Measurements from ENCODE around the gene TIMM21.

Gene TIMM21

DNA sequence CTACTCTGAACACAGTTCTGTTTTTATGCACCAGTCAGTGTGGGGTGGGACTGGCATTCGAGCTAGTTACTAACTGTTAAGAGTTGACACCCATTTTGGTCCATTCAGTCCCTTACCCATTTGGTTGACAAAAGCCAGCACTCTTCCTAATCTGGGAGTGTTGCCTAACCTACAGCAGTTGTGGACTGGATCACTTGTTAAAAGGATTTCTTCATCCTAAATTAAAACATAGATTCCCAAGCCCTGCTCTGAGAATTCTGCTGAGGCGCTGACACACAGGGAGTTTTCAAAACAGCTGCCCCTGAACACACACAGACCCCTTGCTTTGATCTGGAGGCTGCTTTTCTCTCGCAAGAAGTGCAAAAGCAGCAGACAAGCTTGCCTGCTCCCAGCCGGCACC lies 6.4 kb downstream of the TIMM21 start:
- DNase-seq = no peak
- H3K36me3 Mint-ChIP-seq = peaks cover 34 to 39% of the 10 kb centered on the region in 2 donors
- H3K9me3 Mint-ChIP-seq = no peaks in the 10 kb centered on the region
- H3K27me3 Mint-ChIP-seq = no peaks in the 10 kb centered on the region
- no peak overlapping the region for H3K4me3 Mint-ChIP-seq
- no peak overlapping the region for H3K27ac Mint-ChIP-seq
- peaks cover 23 to 28% of the 10 kb centered on the region in 2 donors for H3K4me1 Mint-ChIP-seq
- no peak for ATAC-seq (replicated peaks)

DNA sequence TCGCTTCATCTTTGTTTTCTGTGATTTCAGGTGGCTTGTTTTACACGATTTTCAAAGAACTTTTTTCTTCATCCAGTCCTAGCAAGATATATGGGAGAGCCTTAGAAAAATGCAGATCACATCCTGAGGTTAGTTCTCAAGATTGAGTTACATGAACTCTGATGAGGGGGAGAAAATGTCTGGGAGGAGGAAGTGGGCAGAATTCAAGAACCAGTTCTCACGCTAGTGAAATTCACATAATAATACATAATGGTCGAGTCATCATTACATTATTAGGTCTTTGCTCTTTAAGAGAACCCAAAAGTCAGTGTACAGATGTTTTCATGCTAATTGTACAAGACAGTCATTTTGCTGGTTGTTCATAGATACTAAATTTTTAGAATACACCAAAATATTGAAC lies 7.0 kb downstream of the TIMM21 start:
- Mint-ChIP-seq H3K36me3 (peaks cover 34 to 39% of the 10 kb centered on the region in 2 donors), H3K4me3 (no peak overlapping the region), H3K9me3 (no peaks in the 10 kb centered on the region), H3K27ac (no peak overlapping the region), H3K4me1 (peaks cover 19 to 24% of the 10 kb centered on the region in 2 donors), H3K27me3 (no peaks in the 10 kb centered on the region)
- ATAC-seq (replicated peaks) (no peak), DNase-seq (no peak)

DNA sequence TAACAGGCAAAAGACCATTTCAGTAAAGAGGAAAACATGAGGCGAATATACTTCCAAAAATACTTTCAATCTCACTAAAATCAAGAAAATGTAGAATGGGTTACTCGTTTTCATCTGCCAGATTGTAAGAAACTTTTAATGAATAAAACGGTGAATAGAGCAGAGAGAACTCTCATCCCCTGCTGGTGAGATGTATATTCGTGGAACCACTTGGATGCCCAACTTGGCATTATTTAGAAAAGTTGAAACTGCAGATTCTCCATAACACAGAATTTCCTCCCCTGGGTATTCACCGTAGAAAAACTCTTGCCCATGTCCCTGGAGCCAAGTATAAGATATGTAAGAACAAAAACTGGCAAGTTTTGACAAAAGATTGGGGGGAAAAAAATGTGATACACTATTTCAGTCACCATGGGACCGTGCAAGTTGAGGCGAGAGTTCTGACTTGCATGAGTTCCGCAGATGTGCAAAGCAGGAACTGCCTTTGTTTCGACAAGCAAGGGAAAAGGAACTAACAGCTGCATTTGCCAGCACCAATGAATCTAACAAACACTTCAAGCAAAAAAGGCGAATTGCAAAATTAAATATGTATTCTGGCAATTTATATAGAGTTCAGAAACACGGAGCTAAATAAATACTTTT lies 14.8 kb downstream of the TIMM21 start:
- H3K4me3 Mint-ChIP-seq = no peak overlapping the region
- peaks cover 37 to 40% of the 10 kb centered on the region in 2 donors for H3K36me3 Mint-ChIP-seq
- no peak overlapping the region for H3K27ac Mint-ChIP-seq
- peaks cover 16 to 26% of the 10 kb centered on the region in 2 donors for H3K4me1 Mint-ChIP-seq
- H3K9me3 Mint-ChIP-seq = no peaks in the 10 kb centered on the region
- peaks cover 0 to 4% of the 10 kb centered on the region in 2 donors for H3K27me3 Mint-ChIP-seq
- DNase-seq = no peak
- peak; percentile 75 to 84 for ATAC-seq (replicated peaks)

DNA sequence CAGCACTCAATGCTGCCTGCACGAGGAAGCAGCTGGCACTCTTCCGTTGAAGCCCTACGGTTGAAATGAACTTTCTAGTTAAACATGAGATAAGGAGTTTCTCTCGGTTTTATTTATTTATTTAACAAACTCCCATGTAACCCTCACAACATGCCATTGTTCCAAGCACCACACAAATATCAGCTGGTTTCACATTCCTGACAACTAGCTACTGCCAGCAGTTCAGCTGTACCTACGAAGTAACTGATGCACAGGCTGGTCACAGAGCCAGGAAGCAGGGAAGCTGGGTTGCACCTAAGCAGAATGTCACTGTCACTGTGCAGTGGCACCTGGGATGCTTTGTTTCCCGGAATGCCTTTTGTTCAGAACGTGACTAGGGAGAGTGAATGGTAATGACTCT lies 18.1 kb downstream of the TIMM21 start:
- ATAC-seq (replicated peaks) (no peak), DNase-seq (no peak)
- Mint-ChIP-seq H3K4me3 (no peak overlapping the region), H3K36me3 (peaks cover 17 to 23% of the 10 kb centered on the region in 2 donors), H3K27me3 (peaks cover 0 to 6% of the 10 kb centered on the region in 2 donors), H3K27ac (no peak overlapping the region), H3K9me3 (no peaks in the 10 kb centered on the region), H3K4me1 (peaks cover 13 to 22% of the 10 kb centered on the region in 2 donors)

DNA sequence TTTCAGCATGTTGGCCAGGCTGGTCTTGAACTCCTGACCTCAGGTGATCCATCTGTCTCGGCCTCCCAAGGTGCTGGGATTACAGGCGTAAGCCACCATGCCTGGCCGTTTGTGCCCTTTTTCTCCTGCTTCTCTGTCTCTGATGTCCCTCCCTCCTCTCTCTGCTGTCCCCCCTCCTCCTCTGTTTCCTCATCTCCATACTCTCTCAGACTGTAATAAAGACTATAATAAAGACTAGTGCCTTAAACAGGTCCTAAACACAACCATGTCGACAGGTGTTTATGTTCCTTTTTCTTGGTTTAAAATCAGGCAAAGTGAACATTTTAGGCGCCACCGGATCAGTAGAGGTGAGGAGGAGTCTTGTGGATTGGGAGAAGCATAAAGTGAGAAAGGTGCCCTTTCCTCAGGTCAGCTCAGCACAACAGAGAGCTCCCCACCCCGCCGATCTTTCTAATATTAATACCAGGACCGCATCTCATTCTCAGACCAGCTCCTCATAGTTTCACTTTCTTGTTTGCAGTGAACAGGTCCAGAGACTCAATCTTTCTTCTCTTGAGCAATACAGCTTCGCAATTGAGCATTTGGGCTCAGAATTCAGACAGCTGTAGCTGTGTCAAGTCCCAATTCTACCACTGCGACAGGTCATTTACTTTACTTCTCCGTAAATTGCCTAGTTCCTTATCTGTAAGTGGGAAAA lies 23.7 kb downstream of the TIMM21 start:
- no peaks in the 10 kb centered on the region for H3K9me3 Mint-ChIP-seq
- DNase-seq (no peak), ATAC-seq (replicated peaks) (peak in 1 of 2 donors; percentile 29)
- peak overlapping the region; percentile 49 for H3K27ac Mint-ChIP-seq
- peaks cover 32 to 43% of the 10 kb centered on the region in 2 donors for H3K27me3 Mint-ChIP-seq
- no peaks in the 10 kb centered on the region for H3K36me3 Mint-ChIP-seq
- peak overlapping the region in 1 of 2 donors; percentile 52 for H3K4me3 Mint-ChIP-seq
- peaks cover 4 to 5% of the 10 kb centered on the region in 2 donors for H3K4me1 Mint-ChIP-seq

DNA sequence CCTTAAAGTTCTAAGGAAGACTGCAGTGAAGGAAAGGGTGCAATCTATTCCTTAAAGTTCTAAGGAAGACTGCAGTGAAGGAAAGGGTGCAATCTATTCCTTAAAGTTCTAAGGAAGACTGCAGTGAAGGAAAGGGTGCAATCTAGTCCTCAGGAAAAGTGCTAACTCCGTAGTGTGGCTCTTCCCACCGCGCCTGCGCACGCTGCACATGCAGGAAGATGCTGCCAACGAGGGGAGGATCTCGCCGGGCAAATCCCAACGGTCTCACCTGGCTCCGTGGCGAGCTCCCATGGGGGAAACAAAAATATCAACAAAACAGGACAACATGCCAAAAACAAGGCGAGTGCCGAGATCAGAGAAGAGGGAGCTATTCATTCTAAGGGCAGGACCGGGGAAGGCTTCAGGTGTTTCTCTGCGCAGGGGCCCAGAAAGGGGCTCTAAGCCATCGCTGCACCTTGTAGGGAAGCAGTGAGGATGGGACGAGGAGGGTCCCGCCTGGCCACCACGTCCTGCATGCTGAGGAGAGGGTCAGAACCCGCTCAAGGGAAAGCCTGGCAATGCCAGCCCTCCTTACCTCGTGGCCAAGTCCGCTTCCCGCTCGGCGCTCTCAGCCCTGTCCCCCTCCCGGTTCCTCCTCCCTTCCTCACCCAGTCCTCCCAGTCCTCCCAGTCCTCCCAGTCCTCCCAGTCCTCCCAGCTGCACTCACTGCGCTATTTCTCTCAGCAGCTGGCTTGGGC lies 24.5 kb downstream of the TIMM21 start:
- H3K27ac Mint-ChIP-seq = no peak overlapping the region
- no peaks in the 10 kb centered on the region for H3K36me3 Mint-ChIP-seq
- peaks cover 32 to 39% of the 10 kb centered on the region in 2 donors for H3K27me3 Mint-ChIP-seq
- peaks cover 4 to 5% of the 10 kb centered on the region in 2 donors for H3K4me1 Mint-ChIP-seq
- ATAC-seq (replicated peaks) (no peak), DNase-seq (no peak)
- no peak overlapping the region for H3K4me3 Mint-ChIP-seq
- H3K9me3 Mint-ChIP-seq = no peaks in the 10 kb centered on the region

DNA sequence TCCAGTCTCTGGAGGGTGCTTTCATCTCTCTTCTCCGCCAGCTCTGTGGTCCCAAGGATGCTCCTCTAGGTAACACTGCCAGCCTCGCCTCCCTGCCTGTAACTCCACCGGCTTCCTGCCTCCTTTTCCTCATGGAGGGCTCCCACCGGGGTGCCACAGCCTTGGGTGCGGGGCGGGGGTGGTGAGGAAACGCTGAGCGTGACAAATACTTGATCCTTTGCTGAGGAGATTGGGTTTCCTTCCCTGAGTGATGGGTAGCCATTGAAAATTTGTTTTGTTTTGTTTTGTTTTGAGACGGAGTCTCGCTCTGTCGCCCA lies 25.1 kb downstream of the TIMM21 start:
- peaks cover 32 to 39% of the 10 kb centered on the region in 2 donors for H3K27me3 Mint-ChIP-seq
- H3K4me3 Mint-ChIP-seq = no peak overlapping the region

DNA sequence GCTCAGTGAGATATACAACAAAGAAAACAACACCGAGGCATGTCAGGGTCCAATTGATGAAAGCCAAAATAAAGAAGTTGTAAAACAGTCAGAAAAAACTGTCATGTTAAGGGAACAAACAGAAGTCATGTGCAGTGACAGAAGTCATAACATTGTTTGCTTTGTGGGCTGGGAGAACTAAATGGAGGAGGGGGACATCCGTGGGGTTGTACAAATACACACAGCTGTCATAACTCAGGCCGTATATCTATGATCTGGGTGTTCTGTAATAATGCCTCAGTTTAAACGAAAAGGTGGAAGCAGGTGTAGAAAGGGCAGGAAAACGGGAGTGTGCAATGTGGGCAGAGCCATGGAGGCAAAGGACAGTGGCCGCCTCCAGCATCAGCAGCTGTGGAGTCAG lies 27.3 kb downstream of the TIMM21 start:
- Mint-ChIP-seq H3K4me1 (peaks cover 4 to 5% of the 10 kb centered on the region in 2 donors), H3K27ac (no peak overlapping the region), H3K27me3 (peaks cover 42 to 48% of the 10 kb centered on the region in 2 donors), H3K9me3 (no peaks in the 10 kb centered on the region), H3K36me3 (no peaks in the 10 kb centered on the region), H3K4me3 (no peak overlapping the region)
- ATAC-seq (replicated peaks) (no peak), DNase-seq (no peak)

More for the DNA sequence above, 25.1 kb downstream of the TIMM21 start:
- DNase-seq (no peak), ATAC-seq (replicated peaks) (no peak)
- H3K4me1 Mint-ChIP-seq = peaks cover 4 to 5% of the 10 kb centered on the region in 2 donors
- no peaks in the 10 kb centered on the region for H3K9me3 Mint-ChIP-seq
- H3K27ac Mint-ChIP-seq = no peak overlapping the region
- H3K36me3 Mint-ChIP-seq = no peaks in the 10 kb centered on the region

DNA sequence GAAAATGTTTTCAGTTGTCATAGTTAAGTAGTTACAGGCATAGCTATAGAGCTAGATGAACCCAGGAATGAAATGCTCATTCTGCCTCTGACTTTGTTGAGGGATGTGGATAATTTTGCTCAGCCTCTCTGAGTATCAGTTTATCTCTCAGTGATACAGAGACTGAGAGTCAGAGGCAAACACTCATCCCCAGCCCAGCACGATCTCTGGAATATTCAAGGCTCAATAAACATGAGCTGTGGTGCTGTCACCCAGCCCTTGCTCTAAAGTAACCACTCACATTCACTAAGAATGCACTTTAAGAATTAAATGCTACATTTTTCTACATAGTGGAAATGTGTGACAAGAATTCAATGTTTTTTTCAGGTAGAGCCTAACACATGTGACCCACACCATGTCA lies 30.6 kb downstream of the TIMM21 start:
- Mint-ChIP-seq H3K9me3 (peaks cover 0 to 2% of the 10 kb centered on the region in 2 donors), H3K27ac (no peak overlapping the region), H3K27me3 (peaks cover 34 to 44% of the 10 kb centered on the region in 2 donors), H3K4me1 (no peaks in the 10 kb centered on the region), H3K36me3 (no peaks in the 10 kb centered on the region), H3K4me3 (no peak overlapping the region)
- ATAC-seq (replicated peaks) (no peak), DNase-seq (no peak)

DNA sequence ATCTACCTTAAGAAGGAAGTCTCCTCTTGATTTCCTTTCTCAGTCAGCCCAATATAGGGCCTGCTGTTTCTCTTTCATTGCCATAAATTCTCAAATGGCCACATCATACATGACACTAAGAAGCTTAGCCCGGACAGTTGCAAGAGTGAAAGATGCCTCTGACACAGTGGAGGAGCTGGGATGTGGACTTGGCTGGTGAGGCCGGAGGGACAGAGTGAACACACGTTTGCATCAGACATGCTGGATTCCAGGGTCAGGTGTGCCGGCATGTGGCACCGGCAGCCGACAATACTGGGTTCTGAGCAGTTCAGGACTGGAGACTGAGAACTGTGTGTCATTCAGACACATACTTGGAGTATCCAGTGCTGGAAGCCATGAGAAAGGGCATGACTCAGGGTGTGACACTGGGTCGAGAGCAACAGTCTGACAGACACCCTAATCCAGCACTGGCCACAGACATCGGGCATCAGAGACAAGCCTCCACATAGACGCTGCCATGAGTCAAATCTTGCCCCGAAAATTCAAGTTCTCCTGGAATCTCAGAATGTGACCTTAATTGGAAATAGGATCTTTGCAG lies 31.4 kb downstream of the TIMM21 start:
- ATAC-seq (replicated peaks) (no peak), DNase-seq (no peak)
- H3K4me3 Mint-ChIP-seq = no peak overlapping the region
- H3K27me3 Mint-ChIP-seq = peaks cover 29 to 48% of the 10 kb centered on the region in 2 donors
- H3K9me3 Mint-ChIP-seq = peaks cover 0 to 2% of the 10 kb centered on the region in 2 donors
- H3K36me3 Mint-ChIP-seq = no peaks in the 10 kb centered on the region
- H3K4me1 Mint-ChIP-seq = no peaks in the 10 kb centered on the region
- H3K27ac Mint-ChIP-seq = no peak overlapping the region

DNA sequence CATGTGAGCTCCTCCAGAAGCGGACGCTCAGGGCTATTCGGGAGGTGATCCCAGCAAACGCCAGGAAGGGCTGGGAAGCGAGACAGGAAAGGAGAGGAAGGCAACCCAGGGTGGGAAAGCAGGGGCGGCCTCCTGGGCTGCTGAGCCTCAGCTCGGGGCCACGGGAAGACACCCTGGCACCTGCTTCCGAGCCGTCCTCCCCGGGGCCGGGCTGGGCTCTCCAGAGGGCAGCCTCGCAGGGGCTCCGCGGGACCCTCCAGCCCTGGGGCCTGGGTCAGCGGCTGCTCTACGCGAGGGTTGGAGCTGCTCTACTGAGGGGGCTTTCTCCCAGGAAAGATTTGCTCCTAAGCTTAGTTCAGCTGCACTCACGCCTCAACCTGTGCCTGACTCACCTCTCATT lies 34.0 kb downstream of the TIMM21 start:
- Mint-ChIP-seq H3K4me3 (no peak overlapping the region), H3K27ac (no peak overlapping the region), H3K36me3 (no peaks in the 10 kb centered on the region), H3K4me1 (no peaks in the 10 kb centered on the region), H3K27me3 (peaks cover 25 to 55% of the 10 kb centered on the region in 2 donors), H3K9me3 (peaks cover 0 to 2% of the 10 kb centered on the region in 2 donors)
- DNase-seq (no peak), ATAC-seq (replicated peaks) (no peak)

DNA sequence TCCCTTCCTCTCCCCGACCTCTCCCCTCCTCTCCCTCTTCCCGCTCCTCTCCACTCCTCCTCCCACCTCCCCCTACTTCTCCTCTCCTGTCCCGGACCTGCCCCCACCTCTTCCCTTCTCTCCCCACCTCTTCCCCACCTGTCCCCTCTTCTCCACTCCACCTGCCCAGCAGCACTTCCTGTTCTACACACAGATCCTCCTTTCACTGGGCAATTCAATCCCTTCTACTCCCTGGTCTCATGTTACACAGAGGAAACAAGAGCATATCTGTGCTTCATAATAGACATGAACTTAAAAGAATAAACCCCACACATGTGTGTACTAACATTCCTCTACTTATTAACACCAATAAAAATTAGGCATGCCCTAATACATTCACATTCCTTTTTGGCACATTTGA lies 34.8 kb downstream of the TIMM21 start:
- DNase-seq (no peak), ATAC-seq (replicated peaks) (no peak)
- H3K27ac Mint-ChIP-seq = no peak overlapping the region
- no peaks in the 10 kb centered on the region for H3K36me3 Mint-ChIP-seq
- H3K4me3 Mint-ChIP-seq = no peak overlapping the region
- peaks cover 0 to 2% of the 10 kb centered on the region in 2 donors for H3K9me3 Mint-ChIP-seq
- peaks cover 28 to 61% of the 10 kb centered on the region in 2 donors for H3K27me3 Mint-ChIP-seq
- no peaks in the 10 kb centered on the region for H3K4me1 Mint-ChIP-seq

DNA sequence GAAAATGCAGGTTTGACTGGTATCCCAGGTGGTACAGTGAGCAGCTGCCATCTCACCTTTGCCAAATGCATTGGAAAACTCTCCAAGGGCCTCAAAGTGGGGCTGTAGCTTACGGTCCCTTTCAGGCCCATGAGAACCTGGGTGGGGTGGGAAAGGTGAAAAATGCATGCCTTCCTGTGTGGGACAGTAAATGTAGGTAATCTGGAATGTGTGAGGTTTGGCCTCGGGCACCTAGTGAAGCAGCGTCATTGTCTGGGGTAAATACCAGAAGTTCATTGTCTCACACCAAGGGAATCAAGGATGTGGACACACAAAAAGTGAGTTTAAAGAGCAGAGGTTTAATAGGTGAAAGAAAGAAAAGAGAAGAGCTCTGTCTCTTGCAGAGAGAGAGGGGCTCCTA lies 36.6 kb downstream of the TIMM21 start:
- DNase-seq = no peak
- H3K36me3 Mint-ChIP-seq = no peaks in the 10 kb centered on the region
- H3K27me3 Mint-ChIP-seq = peaks cover 34 to 64% of the 10 kb centered on the region in 2 donors
- H3K9me3 Mint-ChIP-seq = peaks cover 0 to 2% of the 10 kb centered on the region in 2 donors
- H3K27ac Mint-ChIP-seq = no peak overlapping the region
- no peaks in the 10 kb centered on the region for H3K4me1 Mint-ChIP-seq
- no peak for ATAC-seq (replicated peaks)
- H3K4me3 Mint-ChIP-seq = no peak overlapping the region

DNA sequence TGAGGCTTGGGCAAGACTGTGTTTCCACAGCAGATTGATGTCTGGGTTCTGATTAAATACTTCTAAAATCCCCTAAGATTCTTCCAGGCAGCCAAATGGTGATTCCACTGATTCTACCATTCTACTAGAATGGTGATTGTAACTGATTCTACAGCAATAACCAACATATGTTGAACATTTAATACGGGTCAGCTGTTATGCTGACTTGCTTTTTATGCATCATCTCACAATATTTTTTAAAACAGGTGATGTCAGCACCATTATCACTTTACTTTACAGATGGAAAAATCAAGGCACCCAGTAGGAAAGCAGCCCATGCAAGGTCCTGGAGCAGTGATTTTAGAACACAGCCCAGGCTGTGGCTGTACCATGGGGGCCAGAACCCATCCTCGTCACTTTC lies 37.5 kb downstream of the TIMM21 start:
- Mint-ChIP-seq H3K4me3 (no peak overlapping the region), H3K9me3 (peaks cover 0 to 2% of the 10 kb centered on the region in 2 donors), H3K27me3 (peaks cover 31 to 64% of the 10 kb centered on the region in 2 donors), H3K36me3 (no peaks in the 10 kb centered on the region), H3K27ac (no peak overlapping the region), H3K4me1 (no peaks in the 10 kb centered on the region)
- ATAC-seq (replicated peaks) (no peak), DNase-seq (no peak)

Data from stimulated activated naive B cell treated with anti-CD40 and anti-IgM and Interleukin-4, amounts not matched to agents 10 μg/mL and 1 μg/mL and 100 μg/mL, for 72 hours (primary cell).